GM19372 (cell line): ENCODE data around the gene PLOD1.
"Not testable (repeated sequence)": the region's sequence is repeated elsewhere in the genome, so short reads cannot be mapped to it uniquely, and the experiment has no call there.

Experiments
- ATAC-seq: cut with Tn5 transposase; IDR thresholded peaks from one replicate; pipeline ENCODE4 v1.9.1; 2021; ENCODE audit warnings: mild to moderate bottlenecking, low read depth, moderate library complexity; ENCODE audit not compliant: unreplicated experiment

The PLOD1 gene

GRCh38 chr1:12001249-12001917, 66.9 kb downstream of the PLOD1 start:
- no peak for ATAC-seq

- ATAC-seq = no peak
Measured at GRCh38 chr1:12001996-12002493, 67.5 kb downstream of the PLOD1 start.

GRCh38 chr1:12003762-12004161, 69.2 kb downstream of the PLOD1 start:
- ATAC-seq = no peak

- ATAC-seq = no peak
Measured at GRCh38 chr1:12005488-12006166, 71.1 kb downstream of the PLOD1 start.

GRCh38 chr1:12006167-12006921, 71.8 kb downstream of the PLOD1 start:
- ATAC-seq = no peak

- ATAC-seq = no peak
Measured at GRCh38 chr1:12007204-12007603, 72.7 kb downstream of the PLOD1 start.

- not testable (repeated sequence) for ATAC-seq
Measured at GRCh38 chr1:12008355-12008754, 73.8 kb downstream of the PLOD1 start.

- no peak for ATAC-seq
Measured at GRCh38 chr1:12009318-12009947, 74.9 kb downstream of the PLOD1 start.

- ATAC-seq = no peak
Measured at GRCh38 chr1:12010746-12011570, 76.4 kb downstream of the PLOD1 start.

- no peak for ATAC-seq
Measured at GRCh38 chr1:12011998-12012397, 77.5 kb downstream of the PLOD1 start.

- ATAC-seq = no peak
Measured at GRCh38 chr1:12012560-12013316, 78.2 kb downstream of the PLOD1 start.

GRCh38 chr1:12014141-12014991, 79.8 kb downstream of the PLOD1 start:
- no peak for ATAC-seq

GRCh38 chr1:12015001-12015491, 80.5 kb downstream of the PLOD1 start:
- ATAC-seq = no peak

- ATAC-seq = no peak
Measured at GRCh38 chr1:12015499-12015898, 81.0 kb downstream of the PLOD1 start.

GRCh38 chr1:12016182-12016581, 81.7 kb downstream of the PLOD1 start:
- no peak for ATAC-seq

GRCh38 chr1:12019858-12020509, 85.5 kb downstream of the PLOD1 start:
- ATAC-seq = no peak

GRCh38 chr1:12021616-12022015, 87.1 kb downstream of the PLOD1 start:
- ATAC-seq = no peak

- ATAC-seq = no peak
Measured at GRCh38 chr1:12022036-12022435, 87.5 kb downstream of the PLOD1 start.
